Stimulated activated CD4-positive, alpha-beta T cell treated with anti-CD3 and anti-CD28 coated beads, Interleukin-4, amount 100 ng/mL, for 48 hours (primary cell): ENCODE data around the gene CPSF2.
"Not testable (repeated sequence)": the region's sequence is repeated elsewhere in the genome, so short reads cannot be mapped to it uniquely, and the experiment has no call there.

Experiments used
- DNase-seq, 2 donors: peaks; one replicate each; pipeline ENCODE4 v3.0.0-alpha.2; 2020; ENCODE audit warnings: low read depth in 2 of 2

The CPSF2 gene

DNA sequence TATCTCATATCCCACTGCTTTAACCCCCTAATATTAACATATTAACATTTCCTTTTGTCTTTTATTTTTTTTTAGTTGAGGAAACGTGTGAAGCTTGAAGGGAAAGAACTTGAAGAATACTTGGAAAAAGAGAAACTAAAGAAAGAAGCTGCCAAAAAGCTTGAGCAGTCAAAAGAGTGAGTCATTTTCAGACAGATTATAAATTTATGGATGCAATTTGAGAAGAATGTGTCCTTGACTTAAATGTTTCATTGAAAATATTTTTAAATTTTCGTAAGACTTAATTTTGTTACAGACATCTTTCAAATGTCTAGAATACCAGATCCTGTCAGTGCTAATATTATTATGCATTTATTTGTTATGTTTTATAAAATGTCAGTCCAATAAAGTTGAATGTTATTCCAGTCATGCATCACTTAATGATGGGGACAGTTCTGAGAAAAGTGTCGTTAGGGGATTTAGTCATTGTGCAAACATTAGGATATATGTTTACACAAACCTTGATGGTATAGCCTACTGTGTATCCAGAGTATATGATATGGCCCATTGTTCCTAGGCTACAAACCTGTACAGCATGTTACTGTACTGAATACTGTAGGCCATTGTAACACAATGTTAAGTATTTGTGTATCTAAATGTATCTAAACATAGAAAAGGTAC, 32.6 kb downstream of the CPSF2 start:
- DNase-seq, result no peak

DNA sequence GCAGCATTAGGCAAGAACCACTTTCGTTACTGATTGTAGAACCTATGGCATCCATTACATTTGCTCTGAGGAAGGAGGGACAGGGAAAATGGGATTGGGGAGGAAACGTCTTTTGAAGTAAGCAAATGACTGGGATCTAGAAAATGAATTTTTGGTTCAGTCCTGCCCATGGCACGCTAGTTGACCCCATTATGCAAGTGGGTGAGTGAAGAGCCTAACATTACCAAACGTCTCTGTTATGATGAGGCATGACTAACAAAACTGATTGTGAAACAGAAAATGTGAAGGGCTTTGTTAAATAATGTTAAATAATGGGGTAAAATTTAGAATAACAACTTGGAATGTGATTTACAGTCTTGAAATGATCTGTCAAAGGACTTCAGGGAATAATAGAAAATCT, 38.9 kb downstream of the CPSF2 start:
- no peak for DNase-seq

DNA sequence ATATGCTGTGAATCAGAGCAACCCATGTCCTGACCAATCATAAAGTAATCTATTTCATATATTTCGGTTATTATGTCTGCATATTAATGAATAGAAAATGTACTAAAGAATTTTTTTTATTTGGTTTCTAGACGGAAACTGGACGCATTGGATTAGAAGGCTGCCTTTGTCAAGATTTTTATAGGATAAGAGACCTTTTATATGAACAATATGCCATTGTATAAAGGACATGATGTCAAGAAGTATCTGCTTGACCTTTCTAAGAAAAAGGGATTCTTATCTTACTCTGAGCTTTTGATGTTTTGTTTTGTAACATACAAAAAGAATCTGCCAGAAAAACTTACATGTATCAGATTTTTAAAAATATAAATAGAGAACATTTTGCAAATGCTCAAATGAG, 39.8 kb downstream of the CPSF2 start:
- no peak for DNase-seq

DNA sequence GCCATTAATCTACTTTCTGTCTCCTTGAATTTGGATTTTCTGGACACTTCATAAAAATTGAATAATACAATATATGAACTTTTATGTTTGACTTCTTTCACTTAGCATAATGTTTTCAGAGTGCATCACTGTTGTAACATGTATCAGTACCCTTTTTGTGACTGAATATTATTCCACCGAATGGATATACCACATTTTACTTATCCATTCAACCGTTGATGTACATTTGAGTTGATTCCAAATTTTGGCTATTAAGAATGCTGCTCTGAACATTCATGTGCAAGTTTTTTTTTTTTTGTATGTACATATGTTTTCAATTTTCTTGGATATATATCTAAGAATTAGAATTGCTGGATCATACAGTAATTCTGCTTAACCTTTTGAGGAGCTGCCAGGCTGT, 43.2 kb downstream of the CPSF2 start:
- DNase-seq, result no peak

DNA sequence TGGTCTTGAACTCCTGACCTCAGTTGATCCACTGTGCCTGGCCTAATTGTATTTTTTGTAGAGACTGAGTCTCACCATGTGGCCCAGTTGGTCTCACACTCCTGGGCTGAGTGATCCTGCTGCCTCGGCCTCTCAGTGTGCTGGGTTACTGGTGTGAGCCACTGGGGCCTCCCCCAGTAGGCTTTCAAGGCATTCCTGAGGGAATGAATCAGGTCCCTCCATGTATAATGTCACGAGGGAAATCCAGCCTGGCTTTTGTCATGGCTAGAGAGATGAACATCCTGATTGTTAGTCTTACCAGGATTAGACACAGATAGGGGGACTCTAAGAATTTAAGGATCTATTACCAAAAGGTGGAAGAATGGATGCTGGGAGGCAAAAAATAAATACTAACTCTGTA, 51.9 kb downstream of the CPSF2 start:
- no peak for DNase-seq

DNA sequence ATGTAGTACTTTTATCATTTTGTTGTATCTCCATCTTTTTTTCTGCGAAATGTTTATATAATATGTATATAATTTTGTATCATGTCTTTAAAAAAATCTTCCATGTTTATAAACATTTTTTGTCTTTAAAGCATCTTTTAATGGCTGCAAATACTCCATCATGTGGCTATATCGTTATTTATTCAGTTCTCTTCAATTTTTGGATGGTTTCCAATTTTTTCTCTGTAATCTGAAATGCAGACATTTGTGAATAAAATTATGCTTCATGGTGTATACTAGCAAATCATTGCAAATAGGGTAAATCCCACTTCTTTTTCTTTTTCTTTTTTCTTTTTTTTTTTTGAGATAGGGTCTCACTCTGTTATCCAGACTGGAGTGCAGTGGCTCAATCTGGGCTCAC, 54.0 kb downstream of the CPSF2 start:
- no peak for DNase-seq

DNA sequence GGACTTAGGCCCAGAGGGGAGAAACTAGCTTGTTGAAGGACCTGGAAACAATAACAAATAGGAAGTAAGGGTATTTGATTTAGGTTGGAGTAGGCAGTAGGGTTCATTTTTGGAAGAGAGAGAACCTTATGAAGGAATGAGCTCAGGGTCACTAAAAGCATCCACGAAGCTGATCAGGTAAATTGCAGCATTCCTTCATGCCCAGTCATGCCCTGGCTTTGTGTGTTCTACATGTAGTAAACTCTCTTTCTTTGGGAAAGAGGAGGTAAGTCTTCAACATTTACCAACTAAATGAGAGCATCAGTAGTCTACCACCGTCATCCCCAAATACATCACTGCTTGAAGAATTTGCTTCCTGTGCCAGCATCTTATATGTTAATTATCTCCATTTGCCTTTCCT, 54.7 kb downstream of the CPSF2 start:
- DNase-seq, result no peak

DNA sequence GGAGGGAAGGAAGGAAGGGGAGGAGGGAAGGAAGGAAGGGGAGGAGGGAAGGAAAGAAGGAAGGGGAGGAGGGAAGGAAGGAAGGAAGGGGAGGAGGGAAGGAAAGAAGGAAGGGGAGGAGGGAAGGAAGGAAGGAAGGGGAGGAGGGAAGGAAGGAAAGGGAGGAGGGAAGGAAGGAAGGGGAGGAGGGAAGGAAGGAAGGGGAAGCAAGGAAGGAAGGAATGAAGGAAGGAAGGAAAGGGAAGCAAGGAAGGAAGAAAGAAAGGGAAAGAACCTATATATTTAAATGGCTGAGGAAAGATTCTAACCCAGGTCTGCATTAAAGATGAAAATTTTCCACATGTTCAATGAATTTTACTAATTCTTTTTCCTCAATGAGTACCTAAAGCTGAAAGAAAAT, 57.4 kb downstream of the CPSF2 start:
- DNase-seq, result not testable (repeated sequence)

DNA sequence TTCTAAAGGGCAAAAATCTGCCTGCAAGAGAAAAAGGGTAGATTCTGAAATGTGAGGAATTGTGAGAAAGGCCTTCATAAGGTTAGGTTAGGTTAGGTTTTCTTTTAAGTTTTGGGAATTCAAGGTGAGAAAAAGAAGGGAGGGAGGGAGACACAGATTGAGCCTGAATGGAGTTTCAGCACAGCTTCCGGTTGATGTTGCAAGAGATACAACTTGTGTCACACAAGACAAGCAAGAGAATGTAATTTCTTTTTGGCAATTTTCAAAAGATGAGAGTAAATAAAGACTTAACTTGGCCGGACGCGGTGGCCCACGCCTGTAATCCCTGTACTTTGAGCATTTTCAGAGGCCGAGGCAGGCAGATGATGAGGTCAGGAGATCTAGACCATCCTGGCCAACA, 63.8 kb downstream of the CPSF2 start:
- DNase-seq, result no peak

DNA sequence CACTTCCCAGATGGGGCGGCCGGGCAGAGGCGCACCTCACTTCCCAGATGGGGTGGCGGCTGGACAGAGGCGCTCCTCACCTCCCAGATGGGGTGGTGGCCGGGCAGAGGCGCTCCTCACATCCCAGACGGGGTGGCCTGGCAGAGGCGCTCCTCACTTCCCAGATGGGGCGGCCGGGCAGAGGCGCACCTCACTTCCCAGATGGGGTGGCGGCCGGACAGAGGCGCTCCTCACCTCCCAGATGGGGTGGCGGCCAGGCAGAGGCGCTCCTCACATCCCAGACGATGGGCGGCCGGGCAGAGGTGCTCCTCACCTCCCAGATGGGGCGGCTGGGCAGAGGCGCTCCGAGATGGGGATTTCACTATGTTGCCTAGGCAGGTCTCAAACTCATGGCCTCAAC, 65.8 kb downstream of the CPSF2 start:
- not testable (repeated sequence) for DNase-seq

DNA sequence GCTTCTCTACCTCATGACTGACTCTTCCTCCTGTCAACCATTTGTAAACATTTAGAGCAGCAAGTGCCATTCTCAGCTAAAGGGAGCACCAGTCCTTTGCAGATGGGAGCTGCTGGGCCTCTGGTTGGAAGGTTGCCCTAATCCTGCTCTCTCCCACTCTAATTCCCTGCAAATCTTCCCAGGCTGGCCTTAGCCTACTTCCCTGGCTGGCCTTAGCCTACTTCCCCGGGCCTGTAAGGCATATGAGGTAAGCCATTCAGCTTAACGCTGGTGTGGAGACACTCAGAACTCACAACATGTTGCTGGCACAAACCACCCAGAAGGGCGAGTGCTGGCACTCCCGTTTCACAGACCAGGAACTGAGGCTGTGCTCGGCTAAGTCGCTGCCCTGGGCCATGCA, 69.0 kb downstream of the CPSF2 start:
- DNase-seq, result no peak

DNA sequence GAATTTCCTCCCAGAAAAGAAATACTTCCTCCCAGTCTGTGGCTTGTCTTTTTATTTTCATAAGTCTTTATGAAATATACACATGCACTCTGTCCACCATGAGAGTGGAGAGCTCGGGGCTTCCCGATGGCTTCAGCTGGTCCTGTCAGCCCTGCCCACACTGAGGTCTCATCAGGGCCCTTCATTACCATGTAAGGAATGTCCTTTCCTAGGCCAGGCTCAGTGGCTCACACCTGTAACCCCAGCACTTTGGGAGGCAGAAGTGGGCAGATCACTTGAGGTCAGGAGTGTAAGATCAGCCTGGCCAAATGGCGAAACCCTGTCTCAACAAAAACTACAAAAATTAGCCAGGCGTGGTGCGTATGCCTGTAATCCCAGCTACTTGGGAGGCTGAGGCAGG, 77.0 kb downstream of the CPSF2 start:
- no peak for DNase-seq

DNA sequence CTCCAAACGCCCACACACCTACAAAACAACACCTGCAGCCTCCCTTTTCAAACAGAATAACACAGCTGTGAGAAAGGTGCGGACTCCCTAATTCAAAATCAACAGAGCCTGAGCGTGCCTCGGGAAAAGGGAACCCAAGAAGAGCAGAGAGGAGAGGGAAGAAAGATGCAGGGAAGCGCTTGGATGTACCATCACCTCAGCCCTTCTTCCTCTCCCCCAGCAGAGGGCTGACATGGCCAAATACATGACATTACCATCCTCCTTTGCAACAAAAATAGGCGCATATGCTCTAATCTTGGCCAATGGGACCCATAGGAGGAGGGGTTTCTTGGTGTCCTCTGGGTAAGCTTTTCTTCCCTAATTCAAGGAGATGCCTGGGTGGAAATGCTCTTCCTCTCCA, 78.0 kb downstream of the CPSF2 start:
- no peak for DNase-seq

DNA sequence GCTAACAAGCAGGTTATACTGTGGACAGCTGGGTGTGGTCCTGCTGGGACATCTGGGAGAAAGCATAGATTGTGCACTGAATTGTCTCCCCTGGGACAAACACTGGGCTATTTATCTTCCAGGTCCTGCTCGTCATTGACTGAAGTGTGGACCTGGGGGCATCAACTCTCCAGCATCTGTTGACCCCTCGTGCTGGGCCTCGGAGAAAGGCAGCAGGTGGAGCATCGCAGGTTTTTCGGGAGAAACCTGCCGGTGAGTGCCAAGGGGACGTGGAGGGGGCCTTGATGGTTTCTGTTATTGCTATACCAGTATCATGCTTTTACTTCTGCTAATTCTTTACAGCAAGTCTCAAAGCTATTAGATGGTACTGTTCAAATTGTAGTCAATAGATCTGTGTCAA, 81.3 kb downstream of the CPSF2 start:
- no peak for DNase-seq

DNA sequence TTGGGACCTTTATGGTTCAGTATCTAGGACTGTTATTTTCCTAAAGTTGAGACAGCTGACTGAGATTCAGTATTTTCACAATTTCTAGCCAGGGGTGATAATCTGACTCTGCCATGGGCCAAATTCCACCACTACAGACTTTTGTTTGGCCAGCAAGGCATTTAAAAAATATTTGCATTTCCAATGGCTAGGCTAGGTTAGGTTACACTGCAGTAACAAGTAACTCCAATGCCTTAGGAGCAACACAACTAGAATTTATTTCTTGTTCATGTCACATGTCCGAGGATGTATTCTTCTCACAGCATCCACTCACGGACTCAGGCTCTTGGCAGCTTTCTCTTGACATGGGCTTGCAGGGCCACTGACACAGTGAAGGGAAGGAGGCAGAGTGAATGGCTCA, 83.0 kb downstream of the CPSF2 start:
- no peak for DNase-seq

DNA sequence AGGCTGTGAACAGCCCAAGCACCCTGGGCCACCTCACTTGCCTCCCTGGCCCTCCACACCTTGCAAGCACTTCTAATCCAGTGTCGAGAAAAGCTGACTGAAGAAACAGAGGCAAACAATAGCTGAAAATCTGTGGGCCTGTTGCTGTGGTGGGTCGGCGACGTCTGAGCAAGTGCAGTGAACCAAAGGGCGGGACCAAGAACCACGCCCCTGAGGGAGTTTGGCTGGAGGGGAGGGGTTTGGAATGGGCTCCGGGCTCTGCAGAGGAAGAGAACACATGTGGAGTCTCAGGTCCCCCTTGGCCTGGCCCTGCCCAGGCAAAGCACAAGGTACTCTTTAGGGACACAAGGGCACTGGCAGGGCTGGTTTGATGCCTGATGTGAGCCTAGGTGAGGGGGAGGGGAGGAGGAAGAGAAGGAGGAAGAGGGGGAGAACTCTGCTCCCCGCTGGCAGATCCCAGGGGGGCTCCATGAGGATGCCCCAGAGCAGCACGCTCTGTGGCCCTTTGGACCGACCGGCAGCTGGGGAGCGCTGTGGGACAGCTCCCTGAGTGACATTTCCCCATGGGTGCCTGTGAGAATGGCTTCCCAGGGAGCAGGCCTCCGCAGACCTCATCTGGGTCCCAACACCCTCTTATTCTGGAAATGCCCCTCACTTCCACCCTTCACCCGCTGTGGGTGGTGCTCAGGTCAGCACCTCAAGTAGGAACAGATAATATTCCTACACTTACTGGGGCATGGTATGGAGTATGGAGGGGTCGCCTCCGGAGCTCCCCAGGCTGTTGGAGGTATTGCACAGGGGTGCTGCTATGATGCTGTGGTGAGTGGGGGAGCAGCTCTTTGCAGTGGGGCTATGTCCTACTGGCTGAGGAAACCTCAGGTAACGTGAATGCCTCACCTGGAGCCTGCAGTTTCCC, 85.5 kb downstream of the CPSF2 start:
- no peak for DNase-seq

DNA sequence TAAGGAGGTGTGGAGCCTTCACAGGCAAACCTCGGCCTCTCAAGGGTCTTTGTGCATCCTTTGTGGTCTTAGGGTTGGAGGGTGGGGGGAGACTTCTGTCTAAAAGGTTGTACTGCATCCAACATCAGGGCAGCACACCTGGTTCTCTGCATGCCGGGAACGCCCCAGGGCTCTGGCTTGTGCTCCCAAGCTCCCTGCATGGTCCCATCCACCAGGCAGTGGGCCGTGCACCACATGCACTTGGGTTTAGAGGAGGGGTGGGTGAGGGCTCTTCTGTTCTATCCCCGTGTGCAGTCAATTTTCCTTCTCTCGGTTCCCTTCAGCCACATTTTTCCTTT, 86.1 kb downstream of the CPSF2 start:
- no peak for DNase-seq

DNA sequence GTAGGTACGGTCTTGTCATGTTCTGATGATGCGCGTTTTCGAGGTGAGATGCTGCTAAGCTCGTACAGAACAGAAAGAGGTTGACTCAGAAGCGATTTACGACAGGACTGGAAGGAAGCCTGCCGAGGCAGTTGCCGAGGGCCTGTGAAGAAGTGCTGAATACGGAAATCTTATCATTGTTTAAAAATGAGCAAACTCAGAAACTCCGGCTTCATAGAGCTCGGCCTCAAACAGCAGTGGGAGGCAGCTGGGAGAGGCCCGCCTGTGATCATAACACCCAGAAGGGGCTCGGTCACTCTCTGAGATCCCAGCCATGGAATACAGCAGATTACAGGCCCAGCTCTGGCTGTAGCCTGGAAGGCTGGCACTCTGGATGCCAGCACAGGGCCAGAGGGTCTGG, 87.4 kb downstream of the CPSF2 start:
- no peak for DNase-seq

DNA sequence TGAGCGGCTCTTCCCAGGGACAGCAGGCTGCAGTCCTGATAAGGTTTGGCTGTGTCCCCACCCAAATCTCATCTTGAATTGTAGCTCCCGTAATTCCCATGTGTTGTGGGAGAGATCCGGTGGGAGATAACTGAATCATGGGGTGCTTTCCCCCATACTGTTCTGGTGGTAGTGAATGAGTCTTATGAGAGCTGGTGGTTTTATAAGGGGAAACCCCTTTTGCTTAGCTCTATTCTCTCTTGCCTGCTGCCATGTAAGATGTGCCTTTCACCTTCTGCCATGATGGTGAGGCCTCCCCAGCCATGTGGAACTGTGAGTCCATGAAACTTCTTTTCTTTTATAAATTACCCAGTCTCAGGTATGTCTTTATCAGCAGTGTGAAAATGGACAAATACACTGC, 91.4 kb downstream of the CPSF2 start:
- not testable (repeated sequence) for DNase-seq

DNA sequence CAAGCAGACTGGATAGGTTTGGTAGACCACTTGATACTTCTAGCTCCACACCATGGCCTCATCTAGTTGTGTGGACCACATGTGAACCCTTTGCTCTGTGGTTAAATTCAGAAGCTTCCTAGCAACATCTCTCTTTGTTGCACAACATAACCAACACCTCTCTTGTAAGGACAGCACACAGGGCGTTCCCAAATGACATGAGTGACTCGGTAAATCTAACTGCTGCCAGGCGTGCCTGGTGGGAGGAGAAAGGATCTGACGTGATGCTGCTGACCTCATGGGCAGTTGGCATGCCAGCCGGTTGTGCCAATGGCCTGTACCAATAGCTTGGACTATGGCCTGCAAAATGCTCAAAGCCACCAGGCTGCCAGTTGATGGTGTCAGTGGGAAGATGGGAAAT, 93.8 kb downstream of the CPSF2 start:
- DNase-seq, result no peak

DNA sequence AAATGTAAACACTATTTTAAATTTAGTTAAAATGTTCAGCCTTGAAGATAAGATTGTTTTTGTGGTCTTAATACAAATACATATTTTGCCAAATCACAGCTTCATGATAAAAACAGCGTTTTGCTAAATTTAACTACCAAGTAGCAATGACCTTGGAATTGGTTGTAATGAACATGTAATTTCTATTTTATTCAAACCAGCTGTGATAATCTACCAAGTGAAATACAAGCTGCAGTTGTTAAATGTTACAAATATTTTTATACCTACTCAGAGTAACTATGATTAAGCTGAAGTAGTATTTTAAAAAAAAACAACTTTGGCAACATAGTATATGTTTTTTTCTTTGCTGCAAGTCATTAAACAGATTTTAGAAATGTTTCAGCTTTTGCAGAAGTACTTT, 96.2 kb downstream of the CPSF2 start:
- DNase-seq, result no peak
